ENCODE measurements around the gene ALDH16A1. TPM values are rescaled to one million over a fixed set of nuclear protein-coding genes. Genes with fewer than 3 reads are reported as not detected.

ALDH16A1 gene
- total RNA-seq, 1 donor = 26.4 TPM

DNA sequence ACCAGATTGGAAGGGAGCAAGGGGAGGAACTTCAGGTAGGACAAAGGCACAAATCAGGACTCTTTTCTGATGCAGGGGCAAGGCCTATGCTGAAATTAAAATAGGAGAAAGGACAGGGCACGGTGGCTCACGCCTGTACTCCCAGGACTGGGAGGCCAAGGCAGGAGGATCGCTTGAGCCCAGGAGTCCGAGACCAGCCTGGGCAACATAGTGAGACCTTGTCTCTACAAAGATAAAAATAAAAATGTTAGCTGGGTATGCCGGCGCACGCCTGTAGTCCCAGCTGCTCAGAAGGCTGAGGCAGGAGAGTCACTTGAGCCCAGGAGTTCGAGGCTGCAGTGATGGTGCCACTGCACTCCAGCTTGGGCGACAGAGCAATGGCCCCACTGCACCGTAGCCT lies 17.4 kb upstream of the ALDH16A1 start:
- peaks cover 3% of the 10 kb centered on the region for H3K4me1 ChIP-seq (ENCODE audit: insufficient read depth, low read length)
- H3K27me3 ChIP-seq (ENCODE audit: insufficient read depth, low read length) = peaks cover 74% of the 10 kb centered on the region
- H2AFZ ChIP-seq (ENCODE audit: low read length) = no peak overlapping the region
- no peak overlapping the region for H3K4me2 ChIP-seq (ENCODE audit: insufficient read depth, low read length)
- H3K9me3 ChIP-seq (ENCODE audit: low read depth, low read length) = no peaks in the 10 kb centered on the region
- H3K36me3 ChIP-seq (ENCODE audit: insufficient read depth, low read length) = no peaks in the 10 kb centered on the region
- H3K27ac ChIP-seq (ENCODE audit: low read depth, low read length) = no peak overlapping the region
- DNase-seq (ENCODE audit: insufficient read length, low spot score, missing footprints) = no peak
- no peaks in the 10 kb centered on the region for H3K79me2 ChIP-seq (ENCODE audit: insufficient read depth, low read length)
- H4K20me1 ChIP-seq (ENCODE audit: insufficient read depth, low read length) = no peaks in the 10 kb centered on the region
- TF ChIP-seq CTCF (IDR thresholded peaks at IDR 0.05; ENCODE audit: extremely low read depth, low read depth, low read length) = no peak
- H3K4me3 ChIP-seq (ENCODE audit: insufficient read depth, low read length) = no peak overlapping the region

DNA sequence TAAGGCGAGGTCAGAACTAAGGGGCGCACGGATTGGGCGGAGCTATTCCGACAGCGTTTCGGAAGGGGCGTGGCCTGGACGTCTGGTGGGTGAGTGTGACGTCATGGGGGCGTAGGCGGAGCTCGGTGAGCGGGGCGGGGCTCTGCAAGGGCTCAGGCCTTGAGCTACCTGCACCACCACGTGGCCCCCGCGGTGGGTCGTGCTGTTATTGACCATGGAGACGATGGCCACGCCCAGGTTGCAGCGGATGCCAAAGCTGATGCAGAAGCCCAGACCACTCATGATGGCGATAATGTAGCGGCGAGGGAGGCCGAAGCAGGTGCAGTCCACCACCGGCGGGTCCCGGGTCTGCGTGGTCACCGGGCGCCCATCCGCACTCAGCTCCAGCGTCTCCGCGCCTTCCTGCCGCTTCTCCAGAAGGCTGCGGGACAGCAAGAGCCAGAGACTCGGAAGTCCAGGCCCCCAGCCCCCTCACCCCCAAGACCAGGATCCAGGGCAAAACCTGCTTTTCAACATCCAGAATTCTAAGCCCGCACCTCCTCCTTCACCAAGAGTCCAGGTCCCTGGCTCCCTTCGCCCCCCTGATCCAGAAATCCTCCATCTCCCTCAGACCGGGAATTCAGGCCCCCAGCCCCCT lies 16.5 kb upstream of the ALDH16A1 start:
- H3K27ac ChIP-seq (ENCODE audit: low read depth, low read length) = no peak overlapping the region
- H3K79me2 ChIP-seq (ENCODE audit: insufficient read depth, low read length) = no peaks in the 10 kb centered on the region
- DNase-seq (ENCODE audit: insufficient read length, low spot score, missing footprints) = peak; percentile 69
- H4K20me1 ChIP-seq (ENCODE audit: insufficient read depth, low read length) = no peaks in the 10 kb centered on the region
- H3K27me3 ChIP-seq (ENCODE audit: insufficient read depth, low read length) = peaks cover 74% of the 10 kb centered on the region
- H3K4me2 ChIP-seq (ENCODE audit: insufficient read depth, low read length) = no peak overlapping the region
- no peaks in the 10 kb centered on the region for H3K9me3 ChIP-seq (ENCODE audit: low read depth, low read length)
- H3K4me1 ChIP-seq (ENCODE audit: insufficient read depth, low read length) = peaks cover 3% of the 10 kb centered on the region
- no peak overlapping the region for H3K4me3 ChIP-seq (ENCODE audit: insufficient read depth, low read length)
- TF ChIP-seq CTCF (IDR thresholded peaks at IDR 0.05; ENCODE audit: extremely low read depth, low read depth, low read length) = no peak
- no peak overlapping the region for H2AFZ ChIP-seq (ENCODE audit: low read length)
- no peaks in the 10 kb centered on the region for H3K36me3 ChIP-seq (ENCODE audit: insufficient read depth, low read length)

GRCh38 chr19:49437231-49437630 lies 15.8 kb upstream of the ALDH16A1 start:
- Histone ChIP-seq H3K27me3 (ENCODE audit: insufficient read depth, low read length) (peaks cover 74% of the 10 kb centered on the region), H2AFZ (ENCODE audit: low read length) (no peak overlapping the region), H3K4me1 (ENCODE audit: insufficient read depth, low read length) (peaks cover 8% of the 10 kb centered on the region), H3K27ac (ENCODE audit: low read depth, low read length) (no peak overlapping the region), H3K36me3 (ENCODE audit: insufficient read depth, low read length) (no peaks in the 10 kb centered on the region), H4K20me1 (ENCODE audit: insufficient read depth, low read length) (no peaks in the 10 kb centered on the region), H3K9me3 (ENCODE audit: low read depth, low read length) (no peaks in the 10 kb centered on the region), H3K4me3 (ENCODE audit: insufficient read depth, low read length) (no peak overlapping the region), H3K79me2 (ENCODE audit: insufficient read depth, low read length) (no peaks in the 10 kb centered on the region), H3K4me2 (ENCODE audit: insufficient read depth, low read length) (no peak overlapping the region)
- no peak for TF ChIP-seq CTCF (IDR thresholded peaks at IDR 0.05; ENCODE audit: extremely low read depth, low read depth, low read length)
- peak; percentile 83 for DNase-seq (ENCODE audit: insufficient read length, low spot score, missing footprints)

GRCh38 chr19:49438261-49438660 lies 14.8 kb upstream of the ALDH16A1 start:
- H3K4me1 ChIP-seq (ENCODE audit: insufficient read depth, low read length) = peaks cover 10% of the 10 kb centered on the region
- no peak for DNase-seq (ENCODE audit: insufficient read length, low spot score, missing footprints)
- H2AFZ ChIP-seq (ENCODE audit: low read length) = no peak overlapping the region
- H4K20me1 ChIP-seq (ENCODE audit: insufficient read depth, low read length) = no peaks in the 10 kb centered on the region
- no peak overlapping the region for H3K4me2 ChIP-seq (ENCODE audit: insufficient read depth, low read length)
- no peaks in the 10 kb centered on the region for H3K36me3 ChIP-seq (ENCODE audit: insufficient read depth, low read length)
- no peak overlapping the region for H3K4me3 ChIP-seq (ENCODE audit: insufficient read depth, low read length)
- H3K9me3 ChIP-seq (ENCODE audit: low read depth, low read length) = no peaks in the 10 kb centered on the region
- H3K27me3 ChIP-seq (ENCODE audit: insufficient read depth, low read length) = peaks cover 66% of the 10 kb centered on the region
- TF ChIP-seq CTCF (IDR thresholded peaks at IDR 0.05; ENCODE audit: extremely low read depth, low read depth, low read length) = no peak
- no peak overlapping the region for H3K27ac ChIP-seq (ENCODE audit: low read depth, low read length)
- no peaks in the 10 kb centered on the region for H3K79me2 ChIP-seq (ENCODE audit: insufficient read depth, low read length)

All from osteoblast (primary cell).